HG02759 (cell line): Measurements from ENCODE around the gene SCAPER.

ENCODE experiments used
- ATAC-seq: cut with Tn5 transposase; IDR thresholded peaks from one replicate; pipeline ENCODE4 v1.9.1; 2021; ENCODE audit warnings: mild to moderate bottlenecking, moderate library complexity; ENCODE audit not compliant: unreplicated experiment

Gene SCAPER

DNA sequence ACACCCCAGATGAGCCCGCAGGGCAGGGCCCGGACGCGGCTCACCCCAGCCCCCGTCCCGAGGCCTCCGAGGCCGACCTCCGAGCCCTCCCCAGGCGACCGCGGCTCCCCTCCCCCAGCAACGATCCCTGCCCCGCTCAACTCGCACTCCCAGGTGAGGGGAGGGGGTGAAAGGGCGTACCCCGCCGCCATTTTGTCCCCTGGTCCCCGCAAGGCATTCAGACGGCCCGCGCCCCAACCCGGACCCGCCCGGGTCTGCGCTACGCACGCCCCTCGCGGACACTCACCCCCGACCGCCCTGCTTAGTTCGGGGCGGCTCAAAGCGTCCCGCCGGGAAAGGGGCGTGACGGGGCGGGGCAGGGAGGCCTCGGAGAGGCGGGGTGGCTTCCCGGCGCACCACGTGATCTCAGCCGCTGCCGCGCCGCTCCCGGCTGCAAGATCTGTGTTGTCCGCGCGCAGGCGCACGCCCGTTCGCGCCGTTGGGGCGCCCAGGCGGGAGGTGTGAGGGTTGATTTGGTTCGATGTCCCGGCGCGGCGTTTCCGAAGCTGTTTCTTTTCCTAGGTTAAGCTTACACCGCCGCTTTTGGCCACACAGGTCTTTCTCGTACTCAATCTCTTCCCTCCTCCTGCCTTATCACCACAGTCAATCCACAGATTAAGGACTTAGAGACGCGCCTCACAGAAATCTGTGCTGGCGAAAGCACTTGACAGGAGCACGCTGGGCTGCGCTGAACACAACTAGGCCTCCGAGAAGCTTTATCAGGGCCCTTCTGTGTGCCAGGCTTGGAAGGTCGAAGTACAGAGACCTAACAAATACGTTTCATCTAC, at the start of gene SCAPER:
Gene SCAPER (minus strand): TSS at position 328 of the 827 bp plus-strand sequence. CDS start 21,523 bp downstream, outside the sequence.
- ATAC-seq = peak; percentile 90

DNA sequence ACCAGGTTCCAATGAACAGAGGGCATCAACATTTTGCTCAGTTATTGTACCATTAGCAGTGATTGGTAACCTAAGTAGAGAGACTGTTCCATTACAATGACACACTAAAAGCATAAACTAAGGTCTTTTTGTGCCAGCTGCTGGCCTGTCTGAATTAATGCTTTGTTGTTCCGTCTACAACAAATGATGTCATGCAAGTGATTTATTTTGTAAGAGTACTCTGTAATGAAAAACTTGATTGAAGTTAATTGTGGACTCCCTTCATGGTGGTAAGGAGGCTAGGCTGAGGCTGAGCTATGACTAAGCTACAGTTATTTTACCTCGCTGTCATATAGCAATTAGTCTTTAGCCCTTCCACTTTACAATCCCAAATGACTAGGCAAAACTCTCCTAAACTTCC, 49.6 kb upstream of the SCAPER start:
- ATAC-seq = no peak

GRCh38 chr15:76953913-76954312, 48.8 kb upstream of the SCAPER start:
- ATAC-seq = no peak

DNA sequence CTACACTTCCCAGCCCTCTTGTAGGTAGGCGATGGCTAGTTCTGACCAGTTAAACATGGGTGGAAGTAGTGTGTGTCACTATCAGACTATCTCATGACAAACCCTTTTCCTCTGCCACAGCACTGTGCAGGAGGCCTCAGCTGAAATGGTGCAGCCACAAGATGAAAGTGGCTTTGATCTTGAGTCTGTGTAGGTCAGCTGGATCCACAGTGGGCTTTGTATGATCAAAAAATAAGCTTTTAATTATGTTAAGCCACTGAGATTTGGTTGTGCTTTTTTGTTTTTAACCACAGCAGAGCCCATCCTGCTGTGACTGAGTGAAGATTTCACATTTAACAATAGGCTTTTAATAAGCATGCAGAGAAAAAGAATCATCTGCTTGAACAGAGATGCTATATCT, 46.1 kb upstream of the SCAPER start:
- no peak for ATAC-seq

- no peak for ATAC-seq
These were observed 42.3 kb upstream of the SCAPER start for GRCh38 chr15:76947454-76947853.

DNA sequence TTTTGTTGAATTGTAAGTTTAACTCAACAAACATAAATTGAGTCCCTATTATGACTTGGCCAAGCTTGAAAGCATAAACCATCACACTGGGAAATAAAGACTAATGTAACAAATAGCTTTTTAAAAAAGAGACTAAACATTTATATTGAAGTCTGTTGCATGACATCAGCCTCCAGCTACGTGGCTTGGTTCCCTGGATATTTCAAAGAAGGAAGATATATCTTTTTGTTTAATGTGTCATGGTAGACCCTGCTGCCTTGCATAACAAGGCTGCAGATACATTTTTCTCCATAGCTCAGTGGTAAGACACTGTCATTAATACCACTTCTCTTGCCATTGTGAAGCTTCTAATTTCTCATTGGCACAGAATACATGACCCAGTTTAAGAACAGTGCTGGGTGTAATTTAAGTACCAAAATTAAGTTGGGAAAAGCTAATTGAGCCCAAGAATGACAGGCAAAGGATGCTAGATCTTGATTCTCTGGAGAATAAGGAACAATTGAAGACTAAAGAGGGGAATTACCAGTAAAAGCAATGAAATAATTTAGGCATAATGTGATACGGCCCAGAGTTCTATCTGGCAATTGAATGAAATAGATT, 40.5 kb upstream of the SCAPER start:
- ATAC-seq = no peak

DNA sequence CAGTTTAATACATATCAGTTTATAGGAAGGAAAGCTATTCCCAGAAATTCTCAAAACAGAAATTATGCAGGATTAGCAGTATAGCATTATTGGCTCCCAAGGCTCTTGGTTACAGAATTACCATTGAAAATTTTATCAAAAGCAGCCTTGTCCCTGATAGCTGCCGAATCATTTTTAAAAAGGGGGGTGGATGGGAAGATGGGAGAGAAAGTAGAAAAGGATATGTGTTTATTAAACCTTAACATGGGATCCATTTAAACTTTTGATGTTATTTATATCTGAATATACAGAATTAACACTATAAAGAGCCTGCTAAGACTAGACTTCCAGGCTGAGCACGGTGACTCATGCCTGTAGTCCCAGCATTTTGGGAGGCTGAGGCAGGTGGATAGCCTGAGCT, 37.2 kb upstream of the SCAPER start:
- ATAC-seq = no peak

DNA sequence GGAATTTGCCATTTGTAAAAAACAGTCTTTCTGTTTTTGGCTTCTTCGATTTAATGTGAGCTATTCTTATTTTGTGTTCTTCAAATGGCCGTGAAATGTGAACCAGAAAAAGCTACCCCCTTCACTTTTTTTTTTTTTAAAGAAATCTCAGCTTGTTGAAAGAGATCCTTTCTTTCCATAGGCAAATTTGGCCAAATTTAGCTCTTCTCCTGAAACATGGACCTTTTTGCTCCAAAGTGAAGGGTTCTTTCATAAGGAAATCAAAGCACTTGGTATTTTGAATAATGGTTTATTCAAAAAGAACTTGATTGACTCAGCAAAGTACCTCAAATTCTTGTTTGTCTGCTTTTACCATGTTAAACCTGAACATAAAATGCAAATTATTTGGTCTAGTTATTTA, 36.5 kb upstream of the SCAPER start:
- ATAC-seq = no peak

- ATAC-seq = no peak
These were observed 34.6 kb upstream of the SCAPER start for GRCh38 chr15:76939715-76940114.

GRCh38 chr15:76938752-76939151, 33.6 kb upstream of the SCAPER start:
- ATAC-seq = no peak

GRCh38 chr15:76936671-76937070, 31.5 kb upstream of the SCAPER start:
- ATAC-seq = no peak

DNA sequence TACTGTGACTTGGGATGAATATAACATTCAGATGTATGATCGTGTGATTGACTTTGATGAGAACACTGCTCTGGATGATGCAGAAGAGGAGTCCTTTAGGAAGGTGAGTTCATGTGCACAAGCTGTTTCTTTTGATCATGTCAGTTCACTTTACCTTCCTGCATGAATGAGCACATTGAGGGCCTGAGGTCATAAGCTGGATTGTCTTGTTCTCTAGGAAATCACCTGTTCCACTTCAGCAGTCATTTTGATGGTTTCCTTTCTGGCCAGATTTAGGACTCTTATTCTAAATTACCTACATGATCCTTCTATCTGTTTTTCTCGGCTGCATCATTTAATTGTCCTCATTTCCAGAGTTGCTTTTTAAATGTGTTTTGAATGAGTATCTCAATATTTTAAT, 30.5 kb upstream of the SCAPER start:
- ATAC-seq = no peak

GRCh38 chr15:76932135-76932966, 27.2 kb upstream of the SCAPER start:
- no peak for ATAC-seq

- peak; percentile 98 for ATAC-seq
These were observed 26.4 kb upstream of the SCAPER start, which contains the start of gene RCN2 for GRCh38 chr15:76931397-76932134. Gene RCN2 (plus strand): TSS chr15:76931749. CDS start chr15:76931842, 93 bp downstream.

DNA sequence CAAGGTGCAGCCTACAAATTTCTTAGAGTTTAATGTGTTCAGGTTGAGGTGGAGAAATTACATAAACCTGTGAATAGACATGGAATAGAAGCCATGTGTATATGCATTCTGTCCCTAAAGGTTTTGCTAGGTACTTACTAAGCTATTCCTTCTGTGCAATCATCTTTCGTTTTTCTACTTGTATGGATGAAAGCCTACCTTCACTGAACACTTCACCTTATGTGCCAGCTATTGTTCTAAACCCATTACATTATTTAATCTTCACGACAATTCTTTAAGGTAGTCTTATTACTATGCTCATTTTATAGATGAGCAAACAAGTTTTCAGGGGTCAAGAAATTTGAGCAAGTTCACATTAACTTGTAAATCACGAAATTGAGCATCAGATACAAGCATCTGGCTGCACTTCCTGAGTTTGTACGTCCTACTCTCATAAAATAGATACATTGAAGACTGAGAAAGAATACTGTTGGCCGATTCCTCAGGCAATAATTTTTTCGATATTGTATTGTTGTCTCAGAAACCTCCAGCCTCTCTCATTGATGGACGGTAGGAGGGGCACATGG, 25.8 kb upstream of the SCAPER start:
- ATAC-seq = no peak

- ATAC-seq = no peak
These were observed 24.0 kb upstream of the SCAPER start for GRCh38 chr15:76929011-76929760.

DNA sequence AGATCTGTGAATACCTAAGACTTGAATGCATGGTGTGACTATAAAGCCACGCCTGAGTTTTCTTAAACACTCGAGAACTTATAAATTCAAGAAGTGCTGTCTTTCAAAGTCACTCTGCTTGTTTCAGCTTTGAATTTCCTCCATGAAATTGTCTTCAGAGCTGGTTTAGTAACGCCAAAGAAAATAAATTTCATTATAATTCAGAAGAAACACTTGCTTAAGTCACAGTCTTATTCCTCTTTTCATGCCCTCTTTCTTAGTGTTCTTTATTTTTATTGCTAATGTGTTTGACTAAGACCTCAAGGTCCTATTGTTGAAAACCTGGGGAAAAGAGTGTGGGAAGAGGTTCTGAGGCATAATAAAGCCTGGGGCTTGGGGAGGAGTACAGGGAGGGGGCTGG, 23.1 kb upstream of the SCAPER start:
- ATAC-seq = no peak

DNA sequence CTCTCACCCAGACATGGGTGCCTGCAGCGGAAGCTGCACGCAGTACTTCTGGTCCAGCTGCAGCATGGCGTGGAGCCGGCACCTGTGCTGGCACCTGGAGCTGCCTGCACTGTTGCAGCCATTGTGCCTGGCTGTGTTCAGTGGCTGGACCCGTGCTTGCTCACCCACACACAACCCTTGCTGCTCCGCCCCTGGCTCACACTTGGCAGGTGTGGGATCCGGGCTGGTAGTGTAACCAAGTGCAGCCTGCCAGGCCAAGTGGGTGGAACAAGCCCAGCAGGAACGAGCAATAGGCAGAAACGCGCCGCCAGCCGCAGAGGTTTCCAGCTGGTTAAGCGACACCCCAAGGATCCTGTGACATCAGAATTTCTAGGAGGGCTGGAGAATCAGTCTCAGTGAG, 11.2 kb upstream of the SCAPER start:
- no peak for ATAC-seq

DNA sequence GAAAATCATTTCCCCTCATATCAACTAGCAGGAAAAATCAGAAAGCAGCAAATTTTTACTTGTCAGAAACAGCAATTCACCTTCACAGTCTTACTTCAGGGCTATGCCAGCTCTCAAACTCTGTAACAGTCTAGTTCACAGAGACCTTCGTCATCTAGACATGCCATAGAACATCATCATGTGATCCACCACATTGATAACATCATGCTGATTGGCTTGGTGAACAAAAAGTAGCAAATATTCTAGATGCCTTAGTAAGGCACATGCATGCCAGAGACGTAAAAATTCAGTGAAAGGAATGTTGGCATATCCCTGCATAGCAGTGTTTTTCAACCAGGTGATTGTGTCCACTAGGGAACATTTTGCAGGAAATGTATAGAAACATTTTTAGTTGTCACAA, 8.6 kb upstream of the SCAPER start:
- ATAC-seq = no peak

DNA sequence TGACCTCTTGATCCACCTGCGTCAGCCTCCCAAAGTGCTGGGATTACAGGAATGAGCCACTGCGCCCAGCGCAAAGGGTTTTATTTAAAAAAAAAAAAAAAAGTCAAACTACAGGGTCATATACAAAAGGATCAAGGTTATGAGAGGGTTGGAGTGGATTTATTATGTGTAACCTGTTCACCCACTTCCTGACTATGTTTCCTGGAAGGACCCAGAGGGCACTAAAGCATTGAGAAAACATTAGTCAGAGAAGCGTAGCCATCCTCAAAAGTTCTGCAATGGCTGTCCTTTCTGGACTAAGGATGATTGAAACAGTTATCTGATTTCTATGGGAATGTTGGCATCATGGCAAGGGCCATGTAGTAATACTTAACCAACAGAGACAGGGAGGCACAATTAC, 7.3 kb upstream of the SCAPER start:
- no peak for ATAC-seq
